ENCODE measurements around the gene MICU2. TPM values are rescaled to one million over a fixed set of nuclear protein-coding genes. Genes with fewer than 3 reads are reported as not detected.
A peak's percentile ranks its signal among the peaks of the same experiment; 100 is the strongest.

Gene MICU2
- total and polyA plus RNA-seq, 2 experiments from 2014 or later: 51.0 to 122 TPM

GRCh38 chr13:21620861-21621260, 16.9 kb upstream of the MICU2 start (continued):
- TF ChIP-seq, protein P1, sequence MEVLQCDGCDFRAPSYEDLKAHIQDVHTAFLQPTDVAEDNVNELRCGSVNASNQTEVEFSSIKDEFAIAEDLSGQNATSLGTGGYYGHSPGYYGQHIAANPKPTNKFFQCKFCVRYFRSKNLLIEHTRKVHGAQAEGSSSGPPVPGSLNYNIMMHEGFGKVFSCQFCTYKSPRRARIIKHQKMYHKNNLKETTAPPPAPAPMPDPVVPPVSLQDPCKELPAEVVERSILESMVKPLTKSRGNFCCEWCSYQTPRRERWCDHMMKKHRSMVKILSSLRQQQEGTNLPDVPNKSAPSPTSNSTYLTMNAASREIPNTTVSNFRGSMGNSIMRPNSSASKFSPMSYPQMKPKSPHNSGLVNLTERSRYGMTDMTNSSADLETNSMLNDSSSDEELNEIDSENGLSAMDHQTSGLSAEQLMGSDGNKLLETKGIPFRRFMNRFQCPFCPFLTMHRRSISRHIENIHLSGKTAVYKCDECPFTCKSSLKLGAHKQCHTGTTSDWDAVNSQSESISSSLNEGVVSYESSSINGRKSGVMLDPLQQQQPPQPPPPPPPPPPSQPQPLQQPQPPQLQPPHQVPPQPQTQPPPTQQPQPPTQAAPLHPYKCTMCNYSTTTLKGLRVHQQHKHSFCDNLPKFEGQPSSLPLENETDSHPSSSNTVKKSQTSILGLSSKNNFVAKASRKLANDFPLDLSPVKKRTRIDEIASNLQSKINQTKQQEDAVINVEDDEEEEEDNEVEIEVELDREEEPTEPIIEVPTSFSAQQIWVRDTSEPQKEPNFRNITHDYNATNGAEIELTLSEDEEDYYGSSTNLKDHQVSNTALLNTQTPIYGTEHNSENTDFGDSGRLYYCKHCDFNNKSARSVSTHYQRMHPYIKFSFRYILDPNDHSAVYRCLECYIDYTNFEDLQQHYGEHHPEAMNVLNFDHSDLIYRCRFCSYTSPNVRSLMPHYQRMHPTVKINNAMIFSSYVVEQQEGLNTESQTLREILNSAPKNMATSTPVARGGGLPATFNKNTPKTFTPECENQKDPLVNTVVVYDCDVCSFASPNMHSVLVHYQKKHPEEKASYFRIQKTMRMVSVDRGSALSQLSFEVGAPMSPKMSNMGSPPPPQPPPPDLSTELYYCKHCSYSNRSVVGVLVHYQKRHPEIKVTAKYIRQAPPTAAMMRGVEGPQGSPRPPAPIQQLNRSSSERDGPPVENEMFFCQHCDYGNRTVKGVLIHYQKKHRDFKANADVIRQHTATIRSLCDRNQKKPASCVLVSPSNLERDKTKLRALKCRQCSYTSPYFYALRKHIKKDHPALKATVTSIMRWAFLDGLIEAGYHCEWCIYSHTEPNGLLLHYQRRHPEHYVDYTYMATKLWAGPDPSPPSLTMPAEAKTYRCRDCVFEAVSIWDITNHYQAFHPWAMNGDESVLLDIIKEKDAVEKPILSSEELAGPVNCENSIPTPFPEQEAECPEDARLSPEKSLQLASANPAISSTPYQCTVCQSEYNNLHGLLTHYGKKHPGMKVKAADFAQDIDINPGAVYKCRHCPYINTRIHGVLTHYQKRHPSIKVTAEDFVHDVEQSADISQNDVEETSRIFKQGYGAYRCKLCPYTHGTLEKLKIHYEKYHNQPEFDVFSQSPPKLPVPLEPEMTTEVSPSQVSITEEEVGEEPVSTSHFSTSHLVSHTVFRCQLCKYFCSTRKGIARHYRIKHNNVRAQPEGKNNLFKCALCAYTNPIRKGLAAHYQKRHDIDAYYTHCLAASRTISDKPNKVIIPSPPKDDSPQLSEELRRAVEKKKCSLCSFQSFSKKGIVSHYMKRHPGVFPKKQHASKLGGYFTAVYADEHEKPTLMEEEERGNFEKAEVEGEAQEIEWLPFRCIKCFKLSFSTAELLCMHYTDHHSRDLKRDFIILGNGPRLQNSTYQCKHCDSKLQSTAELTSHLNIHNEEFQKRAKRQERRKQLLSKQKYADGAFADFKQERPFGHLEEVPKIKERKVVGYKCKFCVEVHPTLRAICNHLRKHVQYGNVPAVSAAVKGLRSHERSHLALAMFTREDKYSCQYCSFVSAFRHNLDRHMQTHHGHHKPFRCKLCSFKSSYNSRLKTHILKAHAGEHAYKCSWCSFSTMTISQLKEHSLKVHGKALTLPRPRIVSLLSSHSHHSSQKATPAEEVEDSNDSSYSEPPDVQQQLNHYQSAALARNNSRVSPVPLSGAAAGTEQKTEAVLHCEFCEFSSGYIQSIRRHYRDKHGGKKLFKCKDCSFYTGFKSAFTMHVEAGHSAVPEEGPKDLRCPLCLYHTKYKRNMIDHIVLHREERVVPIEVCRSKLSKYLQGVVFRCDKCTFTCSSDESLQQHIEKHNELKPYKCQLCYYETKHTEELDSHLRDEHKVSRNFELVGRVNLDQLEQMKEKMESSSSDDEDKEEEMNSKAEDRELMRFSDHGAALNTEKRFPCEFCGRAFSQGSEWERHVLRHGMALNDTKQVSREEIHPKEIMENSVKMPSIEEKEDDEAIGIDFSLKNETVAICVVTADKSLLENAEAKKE (CRISPR knock-in tag; IDR thresholded peaks at IDR 0.05): no peak
- no peak for TF ChIP-seq EZH2phosphoT487 (IDR thresholded peaks at IDR 0.05; ENCODE audit: unreplicated experiment)
- no peak for TF ChIP-seq JUNB (IDR thresholded peaks at IDR 0.05; ENCODE audit: unreplicated experiment)
- TF ChIP-seq STAT1 (IDR thresholded peaks at IDR 0.05; ENCODE audit: unreplicated experiment): no peak

DNA sequence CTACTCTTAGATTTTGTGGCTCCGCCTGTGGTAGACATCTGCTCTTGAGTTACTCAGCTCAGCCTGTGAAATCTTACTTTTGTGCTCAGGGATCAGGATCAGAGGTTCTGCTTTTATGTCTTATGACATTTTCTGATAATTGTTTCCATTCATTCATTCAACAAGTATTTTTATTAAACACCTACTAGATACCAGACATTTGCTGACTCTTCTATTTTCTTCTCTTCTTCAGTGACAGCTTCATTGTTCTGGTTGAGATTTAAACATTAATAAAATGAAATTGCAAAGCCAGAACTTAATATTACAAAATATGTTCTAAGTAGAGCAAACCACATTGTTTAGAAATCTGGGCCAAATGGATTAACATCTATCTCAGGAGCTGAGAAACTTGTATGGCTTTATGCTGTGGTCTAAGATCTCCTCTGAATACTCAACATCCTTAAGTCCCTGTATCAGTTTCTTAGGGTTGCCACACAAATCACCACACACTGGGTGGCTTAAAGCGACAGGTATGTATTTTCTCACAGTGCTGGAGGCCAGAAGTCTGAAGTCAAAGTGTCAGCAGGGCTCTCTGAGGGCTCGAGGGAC, 15.8 kb upstream of the MICU2 start:
- Mint-ChIP-seq H3K36me3 (ENCODE audit: low read depth) (no peaks in the 10 kb centered on the region; the same call in 2 of the 3 replicates), H3K27me3 (ENCODE audit: insufficient read depth, low read depth, poor library complexity) (no peaks in the 10 kb centered on the region), H3K4me3 (no peak overlapping the region), H3K27ac (no peak overlapping the region), H3K4me1 (no peaks in the 10 kb centered on the region), H3K9me3 (no peaks in the 10 kb centered on the region)
- no peaks in the 10 kb centered on the region for H3K36me3 ChIP-seq (ENCODE audit: insufficient read depth)
- H3K27me3 ChIP-seq (ENCODE audit: insufficient read depth): no peaks in the 10 kb centered on the region
- 0 out of 2 replicates have a peak overlapping the region, but pooled peaks have one; percentile 52 for H2AFZ ChIP-seq
- no peaks in the 10 kb centered on the region for H3K79me2 ChIP-seq (replicated peaks; ENCODE audit: insufficient read depth)
- no peak overlapping the region for H3K4me3 ChIP-seq
- no peaks in the 10 kb centered on the region for H3F3A ChIP-seq (replicated peaks; ENCODE audit: low read depth)
- no peaks in the 10 kb centered on the region for H3K9me2 ChIP-seq (ENCODE audit: insufficient read depth)
- no peak overlapping the region for H3K4me2 ChIP-seq
- DNase-seq (ENCODE audit: low spot score) (no peak), ATAC-seq (no peak)
- no peak overlapping the region for H3K27ac ChIP-seq (ENCODE audit: low read depth)
- no peaks in the 10 kb centered on the region for H4K20me1 ChIP-seq (replicated peaks; ENCODE audit: insufficient read depth)
- no peaks in the 10 kb centered on the region for H3K4me1 ChIP-seq (ENCODE audit: insufficient read depth)
- TF ChIP-seq NANOG (IDR thresholded peaks at IDR 0.05; ENCODE audit: borderline replicate concordance): no peak
- no peak for TF ChIP-seq ZNF331 (CRISPR knock-in tag; IDR thresholded peaks at IDR 0.05; ENCODE audit: low read depth)
- TF ChIP-seq CREB1 (CRISPR knock-in tag; IDR thresholded peaks at IDR 0.05; ENCODE audit: low read depth): no peak
- TF ChIP-seq, protein P1 (CRISPR knock-in tag; IDR thresholded peaks at IDR 0.05): no peak
- no peak for TF ChIP-seq EZH2phosphoT487 (IDR thresholded peaks at IDR 0.05; ENCODE audit: unreplicated experiment)
- no peak for TF ChIP-seq ZNF114 (CRISPR knock-in tag; IDR thresholded peaks at IDR 0.05)
- no peak for TF ChIP-seq JUNB (IDR thresholded peaks at IDR 0.05; ENCODE audit: unreplicated experiment)

Data from GM23338 (cell line).